HCT116 (cell line): ENCODE data around the gene ADAM23. TPM values are rescaled to one million over a fixed set of nuclear protein-coding genes. Genes with fewer than 3 reads are reported as not detected.

Source experiments
- ATAC-seq: fragments of 200-7000 bp; cut with Tn5 transposase; 2 replicates; pipeline ENCODE4 v1.9.1; 2020; ENCODE audit warnings: mild to moderate bottlenecking, moderate library complexity
- BruUV-seq: library from RNA; stranded (reverse); fragments of 400-500 nt; replicated peaks from 2 replicates; lab custom pipeline; 2021; lab: Mats Ljungman, UMichigan
- CTCF ChIA-PET: fragments of 300-600 bp; sonication (Branson Sonifier 250); formaldehyde crosslinking; loops from one replicate; lab custom pipeline; 2021; ENCODE audit warnings: antibody characterized with exemption; lab: Charles Lee
- POLR2A ChIA-PET: fragments of 300-600, 350-600 bp; sonication (Branson Sonifier 250); formaldehyde crosslinking; loops from one replicate; lab custom pipeline; 2021; ENCODE audit warnings: antibody characterized with exemption; lab: Charles Lee
- RAD21 ChIA-PET, 2 experiments: fragments of 300-600 bp; sonication (Branson Sonifier 250); formaldehyde crosslinking; loops; one replicate each; lab custom pipeline; 2023; ENCODE audit warnings: low total read pairs in 2 of 2; ENCODE audit not compliant: uncharacterized antibody in 2 of 2, unreplicated experiment in 2 of 2, low non-redundant PET in 1 of 2; lab: Charles Lee
- DNase-seq: peaks from one replicate; pipeline ENCODE4 v3.0.0-alpha.2; 2010; ENCODE audit warnings: low read depth, low spot score
- H2AFZ ChIP-seq: fragments of 200-600 bp; shearing (Covaris generic), sonication (generic); 2 replicates; pipeline ENCODE4 v1.6.1; 2017; ENCODE audit warnings: low read depth, mixed run types, mixed read lengths, antibody characterized with exemption, low read length; ENCODE audit not compliant: poor library complexity, severe bottlenecking
- H3K27ac ChIP-seq: 2 replicates; pipeline ENCODE4 v1.5.1; 2012; ENCODE audit warnings: low read depth, low read length
- H3K27me3 ChIP-seq: fragments of 200-600 bp; sonication (generic); 2 replicates; pipeline ENCODE4 v1.6.1; 2016; ENCODE audit warnings: mixed run types, low read length, mixed read lengths; ENCODE audit not compliant: insufficient read depth
- H3K36me3 ChIP-seq, 2 experiments: fragments of 200-500 bp in 1 of 2; fragments of 200-600 bp in 1 of 2; sonication (Bioruptor generic) in 1 of 2; sonication (generic) in 1 of 2; 2 replicates each; pipeline versions ENCODE4 v1.5.1 to v1.6.1; 2014 to 2016; ENCODE audit warnings: low read length in 2 of 2, inconsistent platforms in 1 of 2, mixed read lengths in 1 of 2, mixed run types in 1 of 2; ENCODE audit not compliant: insufficient read depth in 2 of 2, control insufficient read depth in 1 of 2
- H3K4me1 ChIP-seq, 2 experiments: fragments of 200-600 bp in 1 of 2; sonication (generic) in 1 of 2; 2 replicates each; pipeline versions ENCODE4 v1.5.1 to v1.6.1; 2012 to 2017; ENCODE audit warnings: low read length in 2 of 2, inconsistent platforms in 1 of 2, mild to moderate bottlenecking in 1 of 2, mixed read lengths in 1 of 2, mixed run types in 1 of 2, moderate library complexity in 1 of 2; ENCODE audit not compliant: insufficient read depth in 2 of 2, control insufficient read depth in 1 of 2
- H3K4me2 ChIP-seq: fragments of 200-600 bp; sonication (generic); 2 replicates; pipeline ENCODE4 v1.6.1; 2017; ENCODE audit warnings: mixed run types, low read length, mixed read lengths
- H3K4me3 ChIP-seq, 2 experiments: fragments of 200-600 bp in 1 of 2; sonication (generic) in 1 of 2; replicated peaks in 1 of 2; 2 replicates each; pipeline ENCODE4 v1.5.1; 2011 to 2016; ENCODE audit warnings: low read length in 2 of 2, control low read depth in 1 of 2, low read depth in 1 of 2, mild to moderate bottlenecking in 1 of 2, mixed read lengths in 1 of 2, mixed run types in 1 of 2
- H3K79me2 ChIP-seq: fragments of 200-600 bp; sonication (generic); 2 replicates; pipeline ENCODE4 v1.6.1; 2017; ENCODE audit warnings: mild to moderate bottlenecking, mixed run types, low read length, moderate library complexity, mixed read lengths; ENCODE audit not compliant: insufficient read depth
- H3K9ac ChIP-seq: fragments of 200-600 bp; sonication (generic); 2 replicates; pipeline ENCODE4 v1.6.1; 2016; ENCODE audit warnings: low read length, mixed read lengths
- H3K9me2 ChIP-seq: fragments of 200-600 bp; sonication (generic), shearing (Covaris generic); 2 replicates; pipeline ENCODE4 v1.6.1; 2017; ENCODE audit warnings: mixed run types, mild to moderate bottlenecking, moderate library complexity; ENCODE audit not compliant: insufficient read depth
- H3K9me3 ChIP-seq, 2 experiments: fragments of 200-500 bp in 1 of 2; fragments of 200-600 bp in 1 of 2; sonication (Bioruptor generic) in 1 of 2; sonication (generic) in 1 of 2; 2 replicates each; pipeline ENCODE4 v1.6.1; 2014 to 2017; ENCODE audit warnings: low read length in 2 of 2, mixed read lengths in 2 of 2, inconsistent platforms in 1 of 2, low read depth in 1 of 2, mild to moderate bottlenecking in 1 of 2, mixed run types in 1 of 2, moderate library complexity in 1 of 2; ENCODE audit not compliant: control insufficient read depth in 1 of 2, insufficient read depth in 1 of 2
- H4K20me1 ChIP-seq: fragments of 200-600 bp; sonication (generic), shearing (Covaris generic); 2 replicates; pipeline ENCODE4 v1.6.1; 2017; ENCODE audit warnings: mixed run types, mild to moderate bottlenecking, moderate library complexity; ENCODE audit not compliant: insufficient read depth
- CBX3 ChIP-seq: IDR thresholded peaks from 2 replicates; pipeline ENCODE4 v1.6.1; 2012; ENCODE audit warnings: low read depth
- CEBPB ChIP-seq: IDR thresholded peaks from 2 replicates; pipeline ENCODE4 v1.6.1; 2012; ENCODE audit warnings: low read depth
- CTCF ChIP-seq, 3 experiments: fragments of 200-600 bp in 1 of 3; sonication (generic) in 1 of 3; IDR thresholded peaks in 2 of 3; conservative IDR thresholded peaks in 1 of 3; 2 replicates each; pipeline ENCODE4 v1.5.1; 2012 to 2017; ENCODE audit warnings: low read depth in 2 of 3, low read length in 2 of 3, antibody characterized with exemption in 1 of 3, borderline replicate concordance in 1 of 3, control low read depth in 1 of 3, mild to moderate bottlenecking in 1 of 3, mixed read lengths in 1 of 3, mixed run types in 1 of 3, moderate library complexity in 1 of 3; ENCODE audit not compliant: insufficient read depth in 1 of 3
- EGR1 ChIP-seq: IDR thresholded peaks from 2 replicates; pipeline ENCODE4 v1.6.1; 2012; ENCODE audit warnings: low read depth
- EZH2 ChIP-seq: fragments of 200-600 bp; sonication (generic); IDR thresholded peaks from 2 replicates; pipeline ENCODE4 v1.6.1; 2017; ENCODE audit warnings: antibody characterized with exemption, mixed run types
- POLR2AphosphoS5 ChIP-seq: IDR thresholded peaks from 2 replicates; pipeline ENCODE4 v1.6.1; 2011; ENCODE audit warnings: mild to moderate bottlenecking, low read depth, low read length, moderate library complexity
- SIN3A ChIP-seq: IDR thresholded peaks from 2 replicates; pipeline ENCODE4 v1.6.1; 2012; ENCODE audit warnings: low read depth
- SP1 ChIP-seq: IDR thresholded peaks from 2 replicates; pipeline ENCODE4 v1.6.1; 2012; ENCODE audit warnings: low read depth
- SRF ChIP-seq: IDR thresholded peaks from 2 replicates; pipeline ENCODE4 v1.6.1; 2012; ENCODE audit warnings: low read depth
- YY1 ChIP-seq: IDR thresholded peaks from 2 replicates; pipeline ENCODE4 v1.6.1; 2011; ENCODE audit warnings: low read length, low read depth, moderate library complexity, mild to moderate bottlenecking; ENCODE audit not compliant: insufficient replicate concordance; ENCODE audit errors: extremely low read depth
- ZFX ChIP-seq: fragments of 450-650 bp; IDR thresholded peaks from 2 replicates; pipeline ENCODE4 v1.6.1; 2017
- intact Hi-C: fragments of 100-400 bp; cut with micrococcal nuclease; formaldehyde crosslinking; loops from 2 replicates; pipeline ENCODE4 v1.10.0; 2022
- total RNA-seq: library from RNA; stranded (reverse); gene quantifications from one replicate; pipeline ENCODE4 v1.2.1, GENCODE V29; 2021; ENCODE audit not compliant: unreplicated experiment
- TF ChIP-seq, protein P1 (sequence below): IDR thresholded peaks from 2 replicates; pipeline ENCODE4 v1.6.1; 2012; ENCODE audit warnings: low read depth

The ADAM23 gene
- total RNA-seq, 1 experiment from 2014 or later = 0.10 TPM

DNA sequence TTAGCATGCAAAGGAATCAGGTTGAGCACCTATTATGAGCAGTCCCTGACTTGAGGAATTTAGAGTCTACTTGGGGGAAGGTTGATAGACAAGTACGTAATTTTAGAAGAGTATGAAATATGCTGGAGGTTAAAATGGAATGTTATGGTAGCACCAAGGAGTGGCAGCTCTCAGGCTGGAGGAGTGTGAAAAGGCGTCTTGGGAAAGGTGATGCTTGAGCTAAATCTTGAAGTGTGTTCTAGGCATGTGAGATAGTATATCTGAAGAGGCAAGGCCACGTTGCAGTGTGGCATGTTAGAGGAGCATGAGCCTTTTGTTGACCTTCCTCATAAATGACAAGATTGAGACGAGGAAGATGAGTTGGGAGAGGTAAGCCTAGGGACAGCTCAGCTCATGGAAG lies 39.3 kb downstream of the ADAM23 start:
- H3K36me3 ChIP-seq = no peaks in the 10 kb centered on the region
- CTCF ChIA-PET = no interaction called here
- no peak for DNase-seq
- H3K4me2 ChIP-seq = no peak overlapping the region
- H3K27me3 ChIP-seq = no peaks in the 10 kb centered on the region
- no peaks in the 10 kb centered on the region for H3K9me3 ChIP-seq
- no peak for ATAC-seq
- H3K4me3 ChIP-seq = no peak overlapping the region
- POLR2A ChIA-PET = no interaction called here
- intact Hi-C loops = no loop called here
- no peak overlapping the region for H3K27ac ChIP-seq
- no peaks in the 10 kb centered on the region for H3K4me1 ChIP-seq
- TF ChIP-seq SIN3A = no peak
- RAD21 ChIA-PET = no interaction called here
- H2AFZ ChIP-seq = no peak overlapping the region
- no peak overlapping the region for H3K9ac ChIP-seq
- H3K9me2 ChIP-seq = no peaks in the 10 kb centered on the region
- H3K79me2 ChIP-seq = no peaks in the 10 kb centered on the region
- H4K20me1 ChIP-seq = no peaks in the 10 kb centered on the region
- BruUV-seq = no TSS peak

GRCh38 chr2:206488053-206488452 lies 44.7 kb downstream of the ADAM23 start:
- no TSS peak for BruUV-seq
- POLR2A ChIA-PET = no interaction called here
- intact Hi-C loops = no loop called here
- Histone ChIP-seq H3K4me2 (no peak overlapping the region), H3K79me2 (no peaks in the 10 kb centered on the region), H3K9me2 (no peaks in the 10 kb centered on the region), H3K4me3 (no peak overlapping the region), H4K20me1 (no peaks in the 10 kb centered on the region), H3K27me3 (no peaks in the 10 kb centered on the region), H2AFZ (no peak overlapping the region), H3K36me3 (no peaks in the 10 kb centered on the region), H3K27ac (no peak overlapping the region), H3K9me3 (no peaks in the 10 kb centered on the region), H3K4me1 (no peaks in the 10 kb centered on the region), H3K9ac (no peak overlapping the region)
- RAD21 ChIA-PET = no interaction called here
- no peak for ATAC-seq
- DNase-seq = no peak
- no peak for TF ChIP-seq POLR2AphosphoS5
- no peak for TF ChIP-seq CBX3
- TF ChIP-seq SIN3A = no peak
- no peak for TF ChIP-seq SP1
- no peak for TF ChIP-seq YY1
- no peak for TF ChIP-seq ZFX
- TF ChIP-seq SRF = no peak
- TF ChIP-seq CEBPB = no peak
- TF ChIP-seq EGR1 = no peak
- no peak for TF ChIP-seq CTCF (IDR thresholded peaks at IDR 0.05 in 2 of 3, conservative IDR thresholded peaks at IDR 0.05 in 1 of 3; ENCODE audit: borderline replicate concordance in 1 of 3, insufficient read depth in 1 of 3, low read depth in 2 of 3, low read length in 2 of 3)
- TF ChIP-seq, protein P1, sequence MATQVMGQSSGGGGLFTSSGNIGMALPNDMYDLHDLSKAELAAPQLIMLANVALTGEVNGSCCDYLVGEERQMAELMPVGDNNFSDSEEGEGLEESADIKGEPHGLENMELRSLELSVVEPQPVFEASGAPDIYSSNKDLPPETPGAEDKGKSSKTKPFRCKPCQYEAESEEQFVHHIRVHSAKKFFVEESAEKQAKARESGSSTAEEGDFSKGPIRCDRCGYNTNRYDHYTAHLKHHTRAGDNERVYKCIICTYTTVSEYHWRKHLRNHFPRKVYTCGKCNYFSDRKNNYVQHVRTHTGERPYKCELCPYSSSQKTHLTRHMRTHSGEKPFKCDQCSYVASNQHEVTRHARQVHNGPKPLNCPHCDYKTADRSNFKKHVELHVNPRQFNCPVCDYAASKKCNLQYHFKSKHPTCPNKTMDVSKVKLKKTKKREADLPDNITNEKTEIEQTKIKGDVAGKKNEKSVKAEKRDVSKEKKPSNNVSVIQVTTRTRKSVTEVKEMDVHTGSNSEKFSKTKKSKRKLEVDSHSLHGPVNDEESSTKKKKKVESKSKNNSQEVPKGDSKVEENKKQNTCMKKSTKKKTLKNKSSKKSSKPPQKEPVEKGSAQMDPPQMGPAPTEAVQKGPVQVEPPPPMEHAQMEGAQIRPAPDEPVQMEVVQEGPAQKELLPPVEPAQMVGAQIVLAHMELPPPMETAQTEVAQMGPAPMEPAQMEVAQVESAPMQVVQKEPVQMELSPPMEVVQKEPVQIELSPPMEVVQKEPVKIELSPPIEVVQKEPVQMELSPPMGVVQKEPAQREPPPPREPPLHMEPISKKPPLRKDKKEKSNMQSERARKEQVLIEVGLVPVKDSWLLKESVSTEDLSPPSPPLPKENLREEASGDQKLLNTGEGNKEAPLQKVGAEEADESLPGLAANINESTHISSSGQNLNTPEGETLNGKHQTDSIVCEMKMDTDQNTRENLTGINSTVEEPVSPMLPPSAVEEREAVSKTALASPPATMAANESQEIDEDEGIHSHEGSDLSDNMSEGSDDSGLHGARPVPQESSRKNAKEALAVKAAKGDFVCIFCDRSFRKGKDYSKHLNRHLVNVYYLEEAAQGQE = no peak
- no peak for TF ChIP-seq EZH2
- CTCF ChIA-PET = no interaction called here
